ENCODE results near the gene ATG7.

The ATG7 gene

GRCh38 chr3:11566478-11566877, 294.3 kb downstream of the ATG7 start:
- no peak for TF ChIP-seq CTCF (IDR thresholded peaks at IDR 0.05)

DNA sequence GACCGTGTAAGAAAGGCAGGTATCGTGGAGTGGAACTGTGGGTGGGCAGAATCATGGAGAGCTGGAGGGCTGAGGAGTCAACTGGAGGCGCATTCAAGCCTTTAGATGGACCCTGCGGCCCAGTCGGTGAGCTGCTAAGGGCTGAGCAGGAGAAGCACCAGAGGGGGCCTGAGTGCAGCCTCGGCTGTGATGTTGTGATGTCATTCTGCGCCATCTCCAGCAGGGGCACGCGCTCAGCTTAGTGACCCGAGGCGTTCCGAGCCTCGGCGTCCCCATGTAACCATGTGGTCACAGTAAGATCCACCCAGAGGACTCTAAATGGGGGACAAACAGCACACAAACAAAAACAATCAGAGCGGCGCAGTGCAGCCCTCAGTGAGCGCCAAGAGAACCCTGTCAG, 294.7 kb downstream of the ATG7 start:
- no peak for TF ChIP-seq CTCF (IDR thresholded peaks at IDR 0.05)

- no peak for TF ChIP-seq CTCF (IDR thresholded peaks at IDR 0.05)
These were observed 295.6 kb downstream of the ATG7 start for GRCh38 chr3:11567516-11568467.

DNA sequence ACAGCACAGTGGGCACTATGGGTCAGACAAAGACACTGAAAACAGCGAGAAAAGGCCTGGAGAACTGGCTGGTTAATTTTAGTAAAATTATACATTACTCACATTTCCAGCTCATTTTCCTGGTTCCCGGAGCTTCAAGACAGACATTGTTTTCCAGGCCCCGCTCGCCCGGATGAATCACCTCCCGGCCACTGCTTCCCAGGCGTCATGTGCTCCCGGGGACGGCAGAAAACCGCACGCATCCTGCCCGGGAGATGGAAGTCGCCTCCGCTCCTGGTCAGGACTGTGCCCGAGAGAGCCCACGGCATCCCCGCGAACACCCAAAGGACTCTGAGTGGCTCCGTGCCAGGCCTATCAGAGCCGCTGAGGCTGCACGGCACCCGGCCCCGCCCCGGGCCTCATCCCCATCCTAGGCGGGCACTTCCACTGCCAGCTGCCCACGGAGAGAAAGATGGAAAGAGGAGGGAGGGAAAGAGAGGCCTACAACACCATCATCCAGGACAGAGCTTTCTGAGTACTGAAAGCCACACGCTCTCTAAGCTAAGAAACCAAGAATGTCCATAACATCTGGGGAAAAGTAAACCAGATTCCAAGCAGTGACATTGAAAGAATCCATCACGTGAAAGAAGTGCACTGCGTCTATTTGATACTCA, 296.4 kb downstream of the ATG7 start:
- no peak for TF ChIP-seq CTCF (IDR thresholded peaks at IDR 0.05)

DNA sequence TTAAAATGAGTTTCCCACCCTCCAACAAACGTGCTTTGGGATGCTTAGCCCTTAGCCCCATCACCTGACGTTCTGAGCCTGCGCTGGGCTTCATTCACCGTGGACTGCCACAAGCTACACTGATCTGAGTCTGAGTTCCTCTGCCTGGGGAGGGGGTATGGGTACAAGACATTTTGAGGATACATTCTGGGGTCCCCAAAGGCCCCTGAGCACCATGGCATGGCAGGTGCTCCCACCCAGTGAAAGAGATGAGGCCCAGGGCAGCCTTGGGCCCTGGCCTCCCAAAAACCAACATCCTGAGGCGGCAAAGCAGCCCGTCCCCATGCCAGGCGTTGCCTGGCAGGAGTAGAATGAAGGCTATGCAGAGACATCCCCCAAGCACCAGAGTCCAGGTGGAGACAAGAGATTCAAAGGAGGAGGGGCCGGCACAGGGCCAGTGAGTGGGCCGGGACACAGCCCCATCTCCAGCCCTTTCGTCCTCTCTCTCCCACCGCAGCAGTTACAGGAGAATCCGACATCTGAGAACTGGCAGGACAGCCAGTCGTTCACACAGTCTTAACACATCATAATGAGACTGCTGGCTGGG, 297.1 kb downstream of the ATG7 start:
- no peak for TF ChIP-seq CTCF (IDR thresholded peaks at IDR 0.05)

- no peak for TF ChIP-seq CTCF (IDR thresholded peaks at IDR 0.05)
These were observed 298.1 kb downstream of the ATG7 start for GRCh38 chr3:11570251-11570650.

GRCh38 chr3:11570789-11571495, 298.7 kb downstream of the ATG7 start:
- TF ChIP-seq CTCF (IDR thresholded peaks at IDR 0.05): no peak
